H1 (cell line): Measurements from ENCODE around the gene INA. TPM values are rescaled to one million over a fixed set of nuclear protein-coding genes. Genes with fewer than 3 reads are reported as not detected.
A peak's percentile ranks its signal among the peaks of the same experiment; 100 is the strongest.

ENCODE experiments used
- CEBPB ChIP-seq: IDR thresholded peaks from 2 replicates; pipeline ENCODE4 v1.6.1; 2012; ENCODE audit warnings: low read depth, low read length
- EP300 ChIP-seq, 2 experiments: IDR thresholded peaks; 1 replicate in 1 of 2; 2 replicates in 1 of 2; pipeline ENCODE4 v1.6.1; 2011 to 2012; ENCODE audit warnings: low read depth in 2 of 2, low read length in 2 of 2, mild to moderate bottlenecking in 2 of 2, borderline replicate concordance in 1 of 2, inconsistent platforms in 1 of 2, moderate library complexity in 1 of 2
- JUN ChIP-seq: IDR thresholded peaks from 2 replicates; pipeline ENCODE4 v1.6.1; 2011; ENCODE audit warnings: low read depth, mild to moderate bottlenecking, improper control_type of control experiment, low read length
- RAD21 ChIP-seq, 2 experiments: IDR thresholded peaks in 1 of 2; conservative IDR thresholded peaks in 1 of 2; 2 replicates each; pipeline ENCODE4 v1.6.1; 2011; ENCODE audit warnings: low read depth in 2 of 2, low read length in 2 of 2, improper control_type of control experiment in 1 of 2, inconsistent platforms in 1 of 2, mild to moderate bottlenecking in 1 of 2, moderate library complexity in 1 of 2
- polyA plus RNA-seq, 7 experiments: library from polyadenylated mRNA; depleted of rRNA in 3 of 7; stranded (reverse) in 5 of 7; unstranded in 2 of 7; fragments of >200 nt in 5 of 7; fragments of 200-250 nt in 2 of 7; gene quantifications; 1 replicate in 5 of 7; 2 replicates in 1 of 7; 4 replicates in 1 of 7; pipeline versions ENCODE4 v1.2.1 to v1.2.3, GENCODE V29; 2011 to 2013; ENCODE audit warnings: missing spikeins in 2 of 7, mixed read lengths in 2 of 7
- total RNA-seq: library from RNA; stranded (reverse); fragmentation: NEBNext Ultra II Directional; extraction: Animal tissue kit (Norgen Biotek cat#: 25700); gene quantifications from 2 replicates; pipeline ENCODE4 v1.2.1, GENCODE V29; 2021

Gene INA
- total and polyA plus RNA-seq, 2 of the 8 experiments (the other 6 are each of a cell fraction or from before 2014, with no cell fraction given) = 17.1 to 18.1 TPM

- TF ChIP-seq CEBPB = 0 out of 2 replicates have a peak, but pooled peaks have one; percentile 1
- TF ChIP-seq JUN = 0 out of 2 replicates have a peak, but pooled peaks have one; percentile 51
- peak in 1 of 2 experiments; percentile 1; a peak in 1 of 4 replicates for TF ChIP-seq RAD21 (IDR thresholded peaks at IDR 0.05 in 1 of 2, conservative IDR thresholded peaks at IDR 0.05 in 1 of 2; ENCODE audit: low read depth in 2 of 2, low read length in 2 of 2)
- TF ChIP-seq EP300 (IDR thresholded peaks at IDR 0.05; ENCODE audit: borderline replicate concordance in 1 of 2, low read depth in 2 of 2, low read length in 2 of 2) = peak in 1 of 2 experiments; percentile 80; a peak in 1 of 3 replicates
These were observed 45.8 kb upstream of the INA start (continued) for GRCh38 chr10:103231047-103231551.
